GM12878 (cell line): ENCODE data around the gene SLC4A5. TPM values are rescaled to one million over a fixed set of nuclear protein-coding genes. Genes with fewer than 3 reads are reported as not detected.
A peak's percentile ranks its signal among the peaks of the same experiment; 100 is the strongest.

ENCODE experiments used
- ASH2L ChIP-seq: fragments of 300-600, 200-600 bp; sonication (generic); IDR thresholded peaks from 2 replicates; pipeline ENCODE4 v1.6.1; 2017; ENCODE audit warnings: low read depth, mild to moderate bottlenecking, borderline replicate concordance
- CHD4 ChIP-seq: fragments of 200-600 bp; sonication (generic); IDR thresholded peaks from 2 replicates; pipeline ENCODE4 v1.6.1; 2016; ENCODE audit warnings: mild to moderate bottlenecking
- CREM ChIP-seq: IDR thresholded peaks from 2 replicates; pipeline ENCODE4 v1.6.1; 2014; ENCODE audit warnings: antibody characterized with exemption, low read depth
- ETV6 ChIP-seq, 2 experiments: fragments of 450-650 bp in 1 of 2; IDR thresholded peaks in 1 of 2; conservative IDR thresholded peaks in 1 of 2; 2 replicates each; pipeline ENCODE4 v1.6.1; 2014; ENCODE audit warnings: antibody characterized with exemption in 1 of 2, borderline replicate concordance in 1 of 2, low read depth in 1 of 2, mild to moderate bottlenecking in 1 of 2, moderate library complexity in 1 of 2
- FOXK2 ChIP-seq: fragments of 450-650 bp; IDR thresholded peaks from 2 replicates; pipeline ENCODE4 v1.6.1; 2017; ENCODE audit warnings: mild to moderate bottlenecking, moderate library complexity
- FOXM1 ChIP-seq: IDR thresholded peaks from 2 replicates; pipeline ENCODE4 v1.6.1; 2012; ENCODE audit warnings: low read depth, mild to moderate bottlenecking, inconsistent platforms, low read length, moderate library complexity
- GABPA ChIP-seq: IDR thresholded peaks from 2 replicates; pipeline ENCODE4 v1.6.1; 2014; ENCODE audit warnings: antibody characterized with exemption, low read depth, mild to moderate bottlenecking, inconsistent platforms
- GATAD2B ChIP-seq: fragments of 450-650 bp; conservative IDR thresholded peaks from 2 replicates; pipeline ENCODE4 v1.6.1; 2017; ENCODE audit warnings: low read depth, mild to moderate bottlenecking, moderate library complexity
- KDM1A ChIP-seq: fragments of 200-600 bp; sonication (generic); IDR thresholded peaks from 2 replicates; pipeline ENCODE4 v1.6.1; 2016; ENCODE audit warnings: borderline replicate concordance
- MEF2B ChIP-seq: fragments of 450-650 bp; IDR thresholded peaks from 2 replicates; pipeline ENCODE4 v1.6.1; 2018; ENCODE audit warnings: mild to moderate bottlenecking, moderate library complexity; ENCODE audit not compliant: partially characterized antibody, poor library complexity, severe bottlenecking
- MXI1 ChIP-seq: fragments of 150-350 bp; IDR thresholded peaks from 2 replicates; pipeline ENCODE4 v1.6.1; 2011; ENCODE audit warnings: low read depth, mild to moderate bottlenecking, inconsistent platforms, low read length, improper control_type of control experiment
- MYC ChIP-seq: IDR thresholded peaks from 2 replicates; pipeline ENCODE4 v1.6.1; 2011; ENCODE audit warnings: mild to moderate bottlenecking, low read length, moderate library complexity, inconsistent platforms; ENCODE audit not compliant: insufficient read depth, insufficient replicate concordance, insufficient read length, severe bottlenecking
- PAX8 ChIP-seq: fragments of 450-650 bp; IDR thresholded peaks from 2 replicates; pipeline ENCODE4 v1.6.1; 2017; ENCODE audit warnings: mild to moderate bottlenecking, moderate library complexity
- SMAD1 ChIP-seq: fragments of 450-650 bp; IDR thresholded peaks from 2 replicates; pipeline ENCODE4 v1.6.1; 2018; ENCODE audit warnings: mild to moderate bottlenecking, low read depth; ENCODE audit not compliant: partially characterized antibody
- SREBF1 ChIP-seq: IDR thresholded peaks from 2 replicates; pipeline ENCODE4 v1.6.1; 2012; ENCODE audit warnings: mild to moderate bottlenecking, low read length
- TARDBP ChIP-seq: IDR thresholded peaks from 2 replicates; pipeline ENCODE4 v1.6.1; 2016; ENCODE audit warnings: borderline replicate concordance
- YY1 ChIP-seq: IDR thresholded peaks from 2 replicates; pipeline ENCODE4 v1.6.1; 2011; ENCODE audit warnings: low read depth, mild to moderate bottlenecking, low read length
- polyA plus RNA-seq, 11 experiments: library from polyadenylated mRNA; depleted of rRNA in 4 of 11; unstranded in 6 of 11; stranded (reverse) in 5 of 11; fragments of >200 nt; fragmentation: Nextera tagmentation in 4 of 11; fragmentation: Illumina TruSeq in 1 of 11; extraction: Ambion mirVana in 4 of 11; extraction: Trizol in 1 of 11; gene quantifications; 1 replicate in 1 of 11; 2 replicates in 10 of 11; pipeline versions ENCODE4 v1.2.1 to v1.2.3, GENCODE V29; 2011 to 2016; ENCODE audit warnings: inconsistent platforms in 2 of 11, missing spikeins in 2 of 11, low read depth in 1 of 11
- total RNA-seq, 4 experiments: library from RNA; depleted of rRNA in 3 of 4; stranded (reverse); fragments of >200 nt in 3 of 4; fragmentation: Illumina TruSeq in 1 of 4; extraction: Trizol in 1 of 4; gene quantifications; 2 replicates each; pipeline versions ENCODE4 v1.2.1 to v1.2.3, GENCODE V29; 2013 to 2021
- TF ChIP-seq, protein P1 (sequence below): fragments of 450-650 bp; IDR thresholded peaks from 2 replicates; pipeline ENCODE4 v1.6.1; 2018; ENCODE audit warnings: borderline replicate concordance, mild to moderate bottlenecking; ENCODE audit not compliant: partially characterized antibody
- TF ChIP-seq, protein P2 (sequence below): fragments of 450-650 bp; IDR thresholded peaks from 2 replicates; pipeline ENCODE4 v1.6.1; 2017; ENCODE audit warnings: mild to moderate bottlenecking, moderate library complexity
- TF ChIP-seq, protein P3 (sequence below): IDR thresholded peaks from 2 replicates; pipeline ENCODE4 v1.6.1; 2012; ENCODE audit warnings: improper control_type of control experiment, low read depth, low read length; ENCODE audit not compliant: insufficient replicate concordance

SLC4A5 gene
- total and polyA plus RNA-seq, 10 of the 15 experiments (the other 5 are each of a cell fraction or from before 2014, with no cell fraction given) = 0.15 to 4.7 (median 1.6) TPM

DNA sequence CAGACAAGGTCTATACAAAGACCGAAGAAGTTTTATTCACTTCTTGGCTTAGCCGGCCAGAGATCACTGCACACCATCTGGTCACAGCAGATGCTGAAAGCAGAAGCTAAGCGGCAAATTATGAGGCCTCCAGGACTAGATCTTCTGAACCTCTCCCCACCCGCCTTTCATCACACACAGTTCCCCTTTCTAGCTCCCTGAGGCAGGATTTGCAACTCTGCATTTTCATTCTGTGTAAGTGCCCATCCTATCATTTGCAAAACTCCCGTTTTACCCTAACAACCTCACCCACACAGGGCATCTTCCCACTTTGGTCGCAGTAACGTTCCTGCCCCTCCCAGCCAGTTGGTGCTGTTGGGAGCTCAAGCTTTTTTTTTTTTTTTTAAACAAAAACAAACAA is 161.5 kb downstream of the SLC4A5 start (continued):
- TF ChIP-seq ASH2L (no peak), MYC (no peak), GABPA (no peak), FOXM1 (no peak), SMAD1 (peak; percentile 20), KDM1A (no peak), MEF2B (peak; percentile 44), YY1 (0 out of 2 replicates have a peak, but pooled peaks have one; percentile 14), FOXK2 (no peak), CHD4 (no peak), GATAD2B (peak; percentile 63; the same call in 1 of the 2 replicates), ETV6 (conservative IDR thresholded peaks at IDR 0.05 in 1 of 2, IDR thresholded peaks at IDR 0.05 in 1 of 2; ENCODE audit: borderline replicate concordance in 1 of 2, low read depth in 1 of 2) (peak in 1 of 2 experiments; percentile 29; a peak in 1 of 4 replicates), CREM (no peak), TARDBP (no peak), MXI1 (peak; percentile 70), SREBF1 (no peak), PAX8 (no peak)
- TF ChIP-seq, protein P1, sequence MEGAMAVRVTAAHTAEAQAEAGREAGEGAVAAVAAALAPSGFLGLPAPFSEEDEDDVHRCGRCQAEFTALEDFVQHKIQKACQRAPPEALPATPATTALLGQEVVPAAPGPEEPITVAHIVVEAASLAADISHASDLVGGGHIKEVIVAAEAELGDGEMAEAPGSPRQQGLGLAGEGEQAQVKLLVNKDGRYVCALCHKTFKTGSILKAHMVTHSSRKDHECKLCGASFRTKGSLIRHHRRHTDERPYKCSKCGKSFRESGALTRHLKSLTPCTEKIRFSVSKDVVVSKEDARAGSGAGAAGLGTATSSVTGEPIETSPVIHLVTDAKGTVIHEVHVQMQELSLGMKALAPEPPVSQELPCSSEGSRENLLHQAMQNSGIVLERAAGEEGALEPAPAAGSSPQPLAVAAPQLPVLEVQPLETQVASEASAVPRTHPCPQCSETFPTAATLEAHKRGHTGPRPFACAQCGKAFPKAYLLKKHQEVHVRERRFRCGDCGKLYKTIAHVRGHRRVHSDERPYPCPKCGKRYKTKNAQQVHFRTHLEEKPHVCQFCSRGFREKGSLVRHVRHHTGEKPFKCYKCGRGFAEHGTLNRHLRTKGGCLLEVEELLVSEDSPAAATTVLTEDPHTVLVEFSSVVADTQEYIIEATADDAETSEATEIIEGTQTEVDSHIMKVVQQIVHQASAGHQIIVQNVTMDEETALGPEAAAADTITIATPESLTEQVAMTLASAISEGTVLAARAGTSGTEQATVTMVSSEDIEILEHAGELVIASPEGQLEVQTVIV = no peak
- TF ChIP-seq, protein P2, sequence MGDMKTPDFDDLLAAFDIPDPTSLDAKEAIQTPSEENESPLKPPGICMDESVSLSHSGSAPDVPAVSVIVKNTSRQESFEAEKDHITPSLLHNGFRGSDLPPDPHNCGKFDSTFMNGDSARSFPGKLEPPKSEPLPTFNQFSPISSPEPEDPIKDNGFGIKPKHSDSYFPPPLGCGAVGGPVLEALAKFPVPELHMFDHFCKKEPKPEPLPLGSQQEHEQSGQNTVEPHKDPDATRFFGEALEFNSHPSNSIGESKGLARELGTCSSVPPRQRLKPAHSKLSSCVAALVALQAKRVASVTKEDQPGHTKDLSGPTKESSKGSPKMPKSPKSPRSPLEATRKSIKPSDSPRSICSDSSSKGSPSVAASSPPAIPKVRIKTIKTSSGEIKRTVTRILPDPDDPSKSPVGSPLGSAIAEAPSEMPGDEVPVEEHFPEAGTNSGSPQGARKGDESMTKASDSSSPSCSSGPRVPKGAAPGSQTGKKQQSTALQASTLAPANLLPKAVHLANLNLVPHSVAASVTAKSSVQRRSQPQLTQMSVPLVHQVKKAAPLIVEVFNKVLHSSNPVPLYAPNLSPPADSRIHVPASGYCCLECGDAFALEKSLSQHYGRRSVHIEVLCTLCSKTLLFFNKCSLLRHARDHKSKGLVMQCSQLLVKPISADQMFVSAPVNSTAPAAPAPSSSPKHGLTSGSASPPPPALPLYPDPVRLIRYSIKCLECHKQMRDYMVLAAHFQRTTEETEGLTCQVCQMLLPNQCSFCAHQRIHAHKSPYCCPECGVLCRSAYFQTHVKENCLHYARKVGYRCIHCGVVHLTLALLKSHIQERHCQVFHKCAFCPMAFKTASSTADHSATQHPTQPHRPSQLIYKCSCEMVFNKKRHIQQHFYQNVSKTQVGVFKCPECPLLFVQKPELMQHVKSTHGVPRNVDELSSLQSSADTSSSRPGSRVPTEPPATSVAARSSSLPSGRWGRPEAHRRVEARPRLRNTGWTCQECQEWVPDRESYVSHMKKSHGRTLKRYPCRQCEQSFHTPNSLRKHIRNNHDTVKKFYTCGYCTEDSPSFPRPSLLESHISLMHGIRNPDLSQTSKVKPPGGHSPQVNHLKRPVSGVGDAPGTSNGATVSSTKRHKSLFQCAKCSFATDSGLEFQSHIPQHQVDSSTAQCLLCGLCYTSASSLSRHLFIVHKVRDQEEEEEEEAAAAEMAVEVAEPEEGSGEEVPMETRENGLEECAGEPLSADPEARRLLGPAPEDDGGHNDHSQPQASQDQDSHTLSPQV = no peak
- TF ChIP-seq, protein P3, sequence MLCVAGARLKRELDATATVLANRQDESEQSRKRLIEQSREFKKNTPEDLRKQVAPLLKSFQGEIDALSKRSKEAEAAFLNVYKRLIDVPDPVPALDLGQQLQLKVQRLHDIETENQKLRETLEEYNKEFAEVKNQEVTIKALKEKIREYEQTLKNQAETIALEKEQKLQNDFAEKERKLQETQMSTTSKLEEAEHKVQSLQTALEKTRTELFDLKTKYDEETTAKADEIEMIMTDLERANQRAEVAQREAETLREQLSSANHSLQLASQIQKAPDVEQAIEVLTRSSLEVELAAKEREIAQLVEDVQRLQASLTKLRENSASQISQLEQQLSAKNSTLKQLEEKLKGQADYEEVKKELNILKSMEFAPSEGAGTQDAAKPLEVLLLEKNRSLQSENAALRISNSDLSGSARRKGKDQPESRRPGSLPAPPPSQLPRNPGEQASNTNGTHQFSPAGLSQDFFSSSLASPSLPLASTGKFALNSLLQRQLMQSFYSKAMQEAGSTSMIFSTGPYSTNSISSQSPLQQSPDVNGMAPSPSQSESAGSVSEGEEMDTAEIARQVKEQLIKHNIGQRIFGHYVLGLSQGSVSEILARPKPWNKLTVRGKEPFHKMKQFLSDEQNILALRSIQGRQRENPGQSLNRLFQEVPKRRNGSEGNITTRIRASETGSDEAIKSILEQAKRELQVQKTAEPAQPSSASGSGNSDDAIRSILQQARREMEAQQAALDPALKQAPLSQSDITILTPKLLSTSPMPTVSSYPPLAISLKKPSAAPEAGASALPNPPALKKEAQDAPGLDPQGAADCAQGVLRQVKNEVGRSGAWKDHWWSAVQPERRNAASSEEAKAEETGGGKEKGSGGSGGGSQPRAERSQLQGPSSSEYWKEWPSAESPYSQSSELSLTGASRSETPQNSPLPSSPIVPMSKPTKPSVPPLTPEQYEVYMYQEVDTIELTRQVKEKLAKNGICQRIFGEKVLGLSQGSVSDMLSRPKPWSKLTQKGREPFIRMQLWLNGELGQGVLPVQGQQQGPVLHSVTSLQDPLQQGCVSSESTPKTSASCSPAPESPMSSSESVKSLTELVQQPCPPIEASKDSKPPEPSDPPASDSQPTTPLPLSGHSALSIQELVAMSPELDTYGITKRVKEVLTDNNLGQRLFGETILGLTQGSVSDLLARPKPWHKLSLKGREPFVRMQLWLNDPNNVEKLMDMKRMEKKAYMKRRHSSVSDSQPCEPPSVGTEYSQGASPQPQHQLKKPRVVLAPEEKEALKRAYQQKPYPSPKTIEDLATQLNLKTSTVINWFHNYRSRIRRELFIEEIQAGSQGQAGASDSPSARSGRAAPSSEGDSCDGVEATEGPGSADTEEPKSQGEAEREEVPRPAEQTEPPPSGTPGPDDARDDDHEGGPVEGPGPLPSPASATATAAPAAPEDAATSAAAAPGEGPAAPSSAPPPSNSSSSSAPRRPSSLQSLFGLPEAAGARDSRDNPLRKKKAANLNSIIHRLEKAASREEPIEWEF = no peak
